Measurements from ENCODE around the gene RIMBP2.
"Not testable (repeated sequence)": the region's sequence is repeated elsewhere in the genome, so short reads cannot be mapped to it uniquely, and the experiment has no call there.

RIMBP2 gene, protein sequence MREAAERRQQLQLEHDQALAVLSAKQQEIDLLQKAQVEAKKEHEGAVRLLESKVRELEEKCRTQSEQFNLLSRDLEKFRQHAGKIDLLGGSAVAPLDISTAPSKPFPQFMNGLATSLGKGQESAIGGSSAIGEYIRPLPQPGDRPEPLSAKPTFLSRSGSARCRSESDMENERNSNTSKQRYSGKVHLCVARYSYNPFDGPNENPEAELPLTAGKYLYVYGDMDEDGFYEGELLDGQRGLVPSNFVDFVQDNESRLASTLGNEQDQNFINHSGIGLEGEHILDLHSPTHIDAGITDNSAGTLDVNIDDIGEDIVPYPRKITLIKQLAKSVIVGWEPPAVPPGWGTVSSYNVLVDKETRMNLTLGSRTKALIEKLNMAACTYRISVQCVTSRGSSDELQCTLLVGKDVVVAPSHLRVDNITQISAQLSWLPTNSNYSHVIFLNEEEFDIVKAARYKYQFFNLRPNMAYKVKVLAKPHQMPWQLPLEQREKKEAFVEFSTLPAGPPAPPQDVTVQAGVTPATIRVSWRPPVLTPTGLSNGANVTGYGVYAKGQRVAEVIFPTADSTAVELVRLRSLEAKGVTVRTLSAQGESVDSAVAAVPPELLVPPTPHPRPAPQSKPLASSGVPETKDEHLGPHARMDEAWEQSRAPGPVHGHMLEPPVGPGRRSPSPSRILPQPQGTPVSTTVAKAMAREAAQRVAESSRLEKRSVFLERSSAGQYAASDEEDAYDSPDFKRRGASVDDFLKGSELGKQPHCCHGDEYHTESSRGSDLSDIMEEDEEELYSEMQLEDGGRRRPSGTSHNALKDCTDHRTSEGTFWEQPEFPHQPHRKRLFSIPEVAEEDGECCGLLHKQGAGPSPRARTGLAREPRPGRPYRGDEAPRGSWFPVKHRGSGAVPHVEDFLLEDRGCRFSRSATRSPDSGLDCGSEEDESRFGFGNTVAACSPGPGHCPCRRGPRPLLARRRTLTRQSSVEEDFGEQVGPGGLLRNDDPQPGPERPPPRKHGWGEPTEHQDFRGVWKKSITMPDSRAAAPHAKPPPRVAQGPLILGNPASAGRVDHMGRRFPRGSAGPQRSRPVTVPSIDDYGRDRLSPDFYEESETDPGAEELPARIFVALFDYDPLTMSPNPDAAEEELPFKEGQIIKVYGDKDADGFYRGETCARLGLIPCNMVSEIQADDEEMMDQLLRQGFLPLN (N-terminal part only)

DNA sequence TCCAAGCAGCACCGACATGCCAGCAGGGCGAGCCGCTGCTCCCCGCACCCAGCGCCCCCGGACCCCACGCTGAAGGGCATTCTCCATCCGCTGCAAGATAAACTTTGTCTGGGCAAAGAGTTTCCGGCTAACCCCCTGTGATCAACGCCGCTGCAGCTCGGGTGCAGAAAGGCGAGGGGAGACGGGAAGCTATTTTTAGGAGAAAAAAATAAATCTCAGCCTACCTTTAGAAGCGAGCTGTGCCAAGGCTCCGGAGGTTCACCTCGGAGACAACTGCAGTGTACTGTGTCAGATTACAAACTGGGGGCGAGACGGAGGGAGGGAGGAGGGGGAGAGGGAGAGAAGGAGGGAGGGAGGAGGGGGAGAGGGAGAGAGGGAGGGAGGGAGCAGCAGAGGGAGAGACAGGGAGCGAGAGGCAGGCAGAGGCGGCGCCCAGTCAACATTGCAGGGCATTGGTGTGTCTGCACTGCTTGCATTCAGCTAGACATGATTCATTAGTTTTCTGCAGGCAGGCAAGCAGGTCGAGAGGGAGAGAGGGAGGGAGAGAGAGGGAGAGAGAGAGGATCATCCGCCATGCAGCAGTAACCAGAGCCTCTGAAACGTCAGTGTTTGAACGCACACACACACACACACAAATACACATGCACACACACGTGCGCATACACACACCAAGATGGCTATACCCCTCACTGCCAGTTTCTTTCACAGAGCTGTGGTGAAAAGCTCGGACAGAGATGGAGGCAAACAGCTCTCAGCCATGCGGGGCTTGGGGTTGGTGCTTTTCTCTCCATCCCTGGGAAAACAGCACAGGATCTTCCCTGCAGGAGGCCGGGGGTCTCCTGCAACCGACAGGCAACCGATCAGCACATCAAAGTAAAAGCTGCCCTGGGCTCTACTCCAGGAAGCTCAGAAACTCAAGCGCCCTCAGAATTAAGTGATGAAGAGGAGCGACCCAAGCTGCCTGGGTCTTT is at the start of gene RIMBP2:
RIMBP2 (minus strand) TSS at position 302 of the 971 bp plus-strand sequence. CDS start 237,286 bp downstream, outside the sequence.
- in situ Hi-C loops (cut with MboI; ENCODE audit: low sequenced_read_pairs), result no loop called here

DNA sequence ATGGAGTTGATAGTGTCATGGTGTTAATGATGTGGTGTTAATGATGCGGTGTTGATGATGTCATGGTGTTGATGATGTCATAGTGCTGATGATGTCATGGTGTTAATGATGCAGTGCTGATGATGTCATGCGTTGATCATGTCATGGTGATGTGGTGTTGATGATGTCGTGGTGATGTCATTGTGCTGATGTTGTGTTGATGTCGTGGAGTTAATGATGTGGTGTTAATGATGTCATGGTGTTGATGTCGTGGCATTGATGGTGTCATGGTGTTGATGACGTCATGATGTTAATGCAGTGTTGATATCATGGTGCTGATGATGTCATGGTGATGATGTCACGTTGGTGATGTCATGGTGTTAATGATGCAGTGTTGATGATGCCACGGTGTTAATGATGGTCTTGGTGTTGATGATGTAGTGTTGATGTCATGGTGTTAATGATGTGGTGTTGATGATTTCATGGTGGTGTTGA is 49.1 kb upstream of the RIMBP2 start:
- in situ Hi-C loops (cut with MboI; ENCODE audit: low sequenced_read_pairs), result no loop called here

DNA sequence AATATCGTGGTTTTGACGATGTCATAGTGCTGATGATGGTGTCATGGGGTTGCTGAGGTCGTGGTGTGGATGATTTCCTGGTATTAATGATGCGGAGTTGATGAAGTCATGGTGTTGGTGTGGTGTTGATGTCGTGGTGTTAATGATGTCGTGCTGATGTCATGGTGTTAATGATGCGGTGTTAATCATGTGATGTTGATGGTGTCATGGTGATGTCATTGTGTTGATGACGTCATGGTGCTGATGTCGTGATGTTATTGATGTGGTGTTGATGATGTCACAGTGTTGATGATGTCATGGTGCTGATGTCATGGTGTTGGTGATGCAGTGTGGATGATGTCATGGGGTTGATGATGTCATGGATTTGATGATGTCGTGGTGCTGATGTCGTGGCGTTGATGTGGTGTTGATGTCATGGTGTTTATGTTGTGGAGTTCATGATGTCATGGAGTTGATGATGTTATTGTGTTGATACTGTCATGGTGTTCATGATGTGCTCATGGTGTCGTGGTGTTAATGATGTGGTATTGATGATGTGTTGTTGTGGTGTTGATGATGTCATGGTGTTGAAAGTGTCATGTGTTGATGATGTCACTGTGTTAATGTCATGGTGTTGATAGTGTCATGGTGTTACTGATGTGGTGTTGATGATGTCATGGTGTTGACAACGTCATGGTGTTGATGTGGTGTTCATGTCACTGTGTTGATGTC is 48.5 kb upstream of the RIMBP2 start:
- in situ Hi-C loops (cut with MboI; ENCODE audit: low sequenced_read_pairs), result no loop called here

DNA sequence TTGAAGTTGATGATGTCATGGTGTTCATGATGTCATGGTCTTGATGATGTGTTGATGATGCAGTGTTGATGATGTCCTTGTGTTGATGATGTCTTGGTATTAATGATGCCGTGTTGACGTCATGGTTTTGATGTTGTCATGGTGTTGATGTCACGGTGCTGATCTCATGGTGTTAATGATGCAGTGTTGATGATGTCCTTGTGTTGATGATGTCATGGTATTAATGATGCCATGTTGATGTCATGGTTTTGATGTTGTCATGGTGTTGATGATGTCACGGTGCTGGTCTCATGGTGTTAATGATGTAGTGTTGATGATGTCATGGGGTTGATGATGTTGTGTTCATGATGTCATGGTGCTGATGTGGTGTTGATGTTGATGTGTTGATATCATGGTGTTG is 48.0 kb upstream of the RIMBP2 start:
- in situ Hi-C loops (cut with MboI; ENCODE audit: low sequenced_read_pairs), result no loop called here

DNA sequence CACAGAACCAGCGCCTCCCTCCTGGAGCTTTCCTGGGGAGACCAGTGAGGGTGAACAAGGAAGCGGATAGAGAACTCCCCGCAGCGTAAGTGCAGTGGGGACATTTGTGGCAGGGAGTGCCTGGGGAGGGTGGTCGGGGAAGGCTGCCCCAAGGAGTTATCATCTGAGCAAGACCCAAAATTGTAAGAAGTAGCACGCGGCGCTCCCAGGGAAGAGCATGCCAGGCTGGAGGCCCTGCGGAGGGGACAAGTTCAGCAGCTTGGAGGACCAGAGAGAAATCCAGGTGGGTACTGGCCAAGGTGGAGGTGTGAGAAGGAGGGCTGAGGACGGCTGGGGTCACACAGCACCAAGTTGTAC is 46.2 kb upstream of the RIMBP2 start:
- in situ Hi-C loops (cut with MboI; ENCODE audit: low sequenced_read_pairs), result no loop called here

DNA sequence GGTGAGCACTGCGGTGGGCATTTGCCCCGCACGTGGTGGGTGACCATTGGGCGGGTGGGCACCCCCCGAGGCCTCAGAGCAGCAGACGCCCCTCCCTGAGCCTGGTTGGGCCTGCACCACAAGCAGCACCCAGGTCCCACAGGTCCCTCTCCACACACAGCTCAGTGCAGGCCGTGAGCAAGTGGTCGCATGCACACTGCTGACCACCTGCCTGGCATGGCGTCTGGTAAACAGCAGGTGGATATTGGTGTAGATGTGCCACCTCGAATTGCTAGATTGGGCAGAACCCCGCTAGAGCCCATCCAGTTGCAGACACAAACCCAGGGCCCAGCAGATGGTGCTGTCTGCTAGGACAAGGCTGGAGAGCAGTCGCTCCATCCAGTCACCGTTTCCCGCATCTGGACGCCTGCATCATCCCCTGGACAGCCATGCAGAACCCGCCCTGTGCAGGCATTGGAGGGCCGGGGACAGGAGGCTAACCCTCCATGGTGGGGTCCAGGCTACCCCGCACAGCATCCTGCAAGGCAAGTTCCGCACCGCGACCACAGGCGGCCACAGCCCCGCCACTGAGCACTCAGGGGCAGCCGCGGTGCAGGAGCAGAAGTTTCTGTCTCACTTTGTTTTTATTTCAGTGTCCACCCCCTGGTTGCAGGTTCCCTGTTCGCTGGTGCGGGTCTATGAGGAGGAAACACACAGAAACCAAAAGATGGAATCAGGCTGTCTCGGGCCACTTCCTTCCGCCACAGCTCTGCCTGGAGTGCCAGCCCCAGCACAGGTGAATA is 45.6 kb upstream of the RIMBP2 start:
- in situ Hi-C loops (cut with MboI; ENCODE audit: low sequenced_read_pairs), result no loop called here

DNA sequence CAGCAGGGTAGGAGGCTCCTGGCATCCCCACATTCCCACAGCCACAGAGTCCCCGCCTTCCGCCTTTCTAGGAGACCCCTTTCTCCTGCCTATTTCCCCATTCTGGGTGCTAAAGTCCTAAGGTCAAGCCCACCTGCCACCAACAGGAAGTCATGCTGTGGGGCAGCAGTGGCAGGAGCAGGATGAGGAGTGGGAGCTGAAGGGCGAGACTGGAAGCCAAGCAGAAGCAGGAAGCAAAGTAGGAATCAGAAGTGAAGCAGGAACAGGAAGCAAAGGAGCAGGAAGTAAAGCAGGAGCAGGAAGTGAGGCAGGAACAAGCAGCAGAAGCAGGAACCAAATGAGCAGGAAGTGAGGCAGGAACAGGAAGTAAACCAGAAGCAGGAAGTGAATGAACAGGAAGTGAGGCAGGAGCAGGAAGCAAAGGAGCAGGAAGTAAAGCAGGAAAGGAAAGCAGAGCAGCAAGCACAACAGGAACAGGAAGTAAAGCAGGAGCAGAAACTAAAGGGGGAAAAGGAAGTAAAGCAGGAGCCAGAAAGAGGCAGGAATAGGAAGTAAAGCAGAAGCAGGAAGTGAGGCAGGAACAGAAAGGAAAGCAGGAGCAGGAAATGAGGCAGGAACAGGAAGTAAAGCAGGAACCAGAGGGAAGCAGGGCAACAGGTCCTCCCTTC is 38.3 kb upstream of the RIMBP2 start:
- in situ Hi-C loops (cut with MboI; ENCODE audit: low sequenced_read_pairs), result no loop called here

DNA sequence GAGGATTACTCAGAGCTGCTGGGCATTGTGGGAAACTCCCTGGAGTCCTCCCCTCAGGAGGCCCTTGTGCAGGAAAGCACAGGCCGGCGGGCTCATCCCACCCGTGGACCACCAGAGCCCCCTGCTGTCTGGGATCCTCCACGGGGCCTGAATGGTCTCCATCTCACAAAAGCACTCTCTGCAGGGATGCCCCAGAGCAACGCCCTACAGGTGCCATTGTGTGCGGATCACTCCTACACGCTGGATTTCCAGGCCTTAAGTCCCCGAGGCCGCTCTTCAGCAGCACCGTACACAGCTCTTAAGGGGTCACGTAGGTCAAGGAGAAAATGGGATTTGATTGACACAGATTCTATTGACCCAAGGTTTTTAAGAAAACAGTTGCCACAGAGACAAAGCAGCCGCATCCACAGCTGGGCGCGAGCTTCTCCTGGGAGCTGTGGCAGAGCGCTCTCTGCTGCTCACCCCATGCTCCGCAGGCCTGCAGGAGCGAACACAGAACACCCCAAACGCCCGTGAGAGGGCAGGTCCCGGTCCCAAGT is 36.7 kb upstream of the RIMBP2 start:
- in situ Hi-C loops (cut with MboI; ENCODE audit: low sequenced_read_pairs), result no loop called here

DNA sequence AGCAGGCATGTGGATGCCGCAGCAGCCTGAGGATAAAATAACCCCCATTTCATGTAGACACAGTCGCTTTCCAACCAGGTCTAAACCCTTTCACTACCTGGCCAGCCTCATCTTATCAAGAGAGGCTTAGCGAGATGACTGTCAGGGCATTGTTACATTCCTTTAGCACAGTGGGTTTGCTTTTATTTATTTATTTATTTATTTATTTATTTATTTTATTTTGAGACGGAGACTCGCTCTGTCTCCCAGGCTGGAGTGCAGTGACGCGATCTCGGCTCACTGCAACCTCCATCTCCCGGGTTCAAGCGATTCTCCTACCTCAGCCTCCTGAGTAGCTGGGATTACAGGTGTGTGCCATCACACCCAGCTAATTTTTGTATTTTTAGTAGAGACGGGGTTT is 35.9 kb upstream of the RIMBP2 start:
- in situ Hi-C loops (cut with MboI; ENCODE audit: low sequenced_read_pairs), result not testable (repeated sequence)

DNA sequence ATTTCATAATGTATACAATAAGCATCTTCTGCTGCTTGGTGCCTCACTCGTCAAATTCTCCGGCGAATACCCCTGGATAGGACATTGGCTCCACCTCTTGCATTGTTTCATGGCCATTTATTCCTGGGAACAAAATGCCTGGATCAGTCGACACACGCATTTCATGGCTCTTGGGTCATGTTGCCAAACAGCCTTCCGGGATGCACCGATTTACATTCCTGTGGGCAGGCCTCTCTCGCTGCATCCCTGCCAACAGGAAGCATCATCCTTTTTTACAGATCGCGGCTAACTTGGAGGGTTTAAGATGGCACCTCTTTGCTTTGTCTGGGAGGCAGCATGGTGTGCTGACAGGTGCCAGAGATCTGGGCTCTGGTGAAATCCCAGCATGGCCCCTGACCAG is 32.7 kb upstream of the RIMBP2 start:
- in situ Hi-C loops (cut with MboI; ENCODE audit: low sequenced_read_pairs), result no loop called here

DNA sequence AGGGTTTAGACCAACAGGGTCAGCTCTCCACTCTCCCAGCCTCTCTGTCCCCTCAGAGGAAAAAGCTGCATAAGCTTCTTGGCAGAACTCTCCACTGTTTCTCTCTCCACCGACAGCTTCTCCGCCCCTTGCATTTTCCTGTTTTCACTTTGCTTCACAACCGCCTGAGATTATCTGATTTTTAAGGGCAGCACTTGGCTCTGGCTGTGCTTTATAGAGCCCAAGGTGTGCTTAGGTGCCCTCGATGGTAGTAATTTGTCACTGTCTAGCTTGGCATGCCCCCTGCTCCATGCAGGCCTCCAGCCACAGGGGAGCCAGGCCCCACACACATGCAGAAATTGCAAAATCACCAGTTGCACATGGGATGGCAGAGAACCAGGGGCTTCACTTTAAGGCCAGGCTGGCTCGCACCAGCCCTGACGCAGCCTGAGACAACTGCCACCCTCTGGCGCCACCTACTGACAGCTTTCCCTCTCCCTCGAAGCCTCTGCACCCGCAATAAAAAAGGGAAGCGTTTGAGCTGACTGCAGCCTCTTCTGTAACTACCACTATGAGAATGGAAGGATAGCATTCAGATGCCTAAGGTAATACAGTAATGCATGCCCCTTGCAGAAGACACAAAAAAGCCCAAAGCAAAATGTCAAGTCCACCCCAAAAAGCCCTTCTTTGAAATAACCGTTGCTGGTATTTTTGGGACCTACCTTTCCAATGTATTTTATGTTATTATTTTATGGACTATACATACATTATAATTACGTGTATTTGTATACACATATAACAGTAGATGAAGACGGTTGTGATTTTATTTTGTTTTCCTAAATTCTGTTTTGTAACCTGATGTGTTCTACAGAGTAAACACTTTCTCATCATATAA is 32.0 kb upstream of the RIMBP2 start:
- in situ Hi-C loops (cut with MboI; ENCODE audit: low sequenced_read_pairs), result no loop called here

DNA sequence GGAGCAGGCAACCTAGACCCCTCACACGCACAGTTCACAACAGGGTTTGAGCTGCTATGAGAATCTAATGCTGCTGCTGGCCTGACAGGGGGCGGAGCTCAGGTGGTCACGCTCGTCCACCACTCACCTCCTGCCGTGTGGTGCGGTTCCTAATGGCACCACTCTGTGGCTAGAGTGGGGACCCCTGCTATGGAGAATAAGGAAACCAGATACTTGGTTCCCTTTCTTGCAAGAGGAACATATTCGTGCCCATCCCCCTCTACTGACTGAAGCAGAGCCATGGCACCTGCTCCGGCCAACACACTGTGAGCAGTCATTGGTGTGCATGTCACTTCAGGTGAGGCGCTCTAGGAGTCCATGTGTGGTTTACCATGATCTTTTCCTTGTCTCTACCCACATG is 30.4 kb upstream of the RIMBP2 start:
- in situ Hi-C loops (cut with MboI; ENCODE audit: low sequenced_read_pairs), result no loop called here

DNA sequence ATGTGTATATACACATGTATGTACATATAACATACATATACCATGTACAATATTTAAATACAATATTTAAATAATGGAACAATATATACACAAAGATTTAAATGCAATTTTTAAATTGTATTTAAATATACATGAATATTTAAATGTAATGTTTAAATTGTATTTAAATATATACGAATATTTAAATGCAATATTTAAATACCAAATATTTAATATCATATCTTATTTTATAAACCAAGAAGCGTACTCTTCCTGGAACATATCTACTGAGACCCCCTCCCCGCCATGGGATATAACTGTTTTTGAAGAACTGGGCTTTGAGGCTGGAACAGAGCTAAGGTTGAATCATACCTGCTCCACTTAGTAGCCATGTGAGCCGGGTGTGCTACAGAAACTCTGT is 29.8 kb upstream of the RIMBP2 start:
- in situ Hi-C loops (cut with MboI; ENCODE audit: low sequenced_read_pairs), result no loop called here

DNA sequence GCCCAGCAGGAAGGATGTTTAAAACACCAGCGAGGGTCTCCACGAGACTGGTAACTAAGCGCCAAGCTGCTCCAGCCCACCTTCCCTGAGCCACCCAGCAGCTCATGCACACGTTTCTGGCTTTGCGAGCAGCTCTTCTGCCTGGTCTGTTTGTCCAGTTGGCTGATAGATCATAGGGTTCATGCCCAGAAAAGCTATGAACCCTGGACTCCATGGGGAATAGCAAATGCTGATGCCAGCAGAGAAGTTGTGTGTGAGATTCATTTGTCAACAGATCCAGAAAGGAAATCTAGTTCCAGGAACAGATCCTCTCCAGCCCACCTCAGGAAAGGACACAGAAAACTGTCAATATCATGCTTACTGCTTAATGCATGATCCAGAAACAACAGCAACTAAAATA is 28.2 kb upstream of the RIMBP2 start:
- in situ Hi-C loops (cut with MboI; ENCODE audit: low sequenced_read_pairs), result no loop called here

DNA sequence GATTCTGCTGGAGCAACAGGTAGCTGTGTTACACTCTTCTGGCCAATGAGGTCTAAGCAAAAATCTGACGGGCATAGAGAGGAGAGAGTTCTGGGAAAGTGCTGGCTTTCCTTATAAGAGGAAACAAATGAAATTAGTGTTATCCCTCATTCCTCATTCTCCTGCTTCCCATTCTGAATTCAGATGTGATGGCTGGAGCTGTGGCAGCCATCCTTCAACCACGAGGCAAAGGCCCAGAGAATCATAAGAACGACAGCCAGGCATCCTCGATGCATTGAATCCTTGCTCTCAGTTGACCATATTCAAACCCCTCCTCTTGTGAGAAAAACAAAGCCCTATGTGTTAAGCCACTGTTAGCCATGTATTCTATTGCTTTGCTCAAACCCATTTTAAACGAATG is 27.5 kb upstream of the RIMBP2 start:
- in situ Hi-C loops (cut with MboI; ENCODE audit: low sequenced_read_pairs), result no loop called here

DNA sequence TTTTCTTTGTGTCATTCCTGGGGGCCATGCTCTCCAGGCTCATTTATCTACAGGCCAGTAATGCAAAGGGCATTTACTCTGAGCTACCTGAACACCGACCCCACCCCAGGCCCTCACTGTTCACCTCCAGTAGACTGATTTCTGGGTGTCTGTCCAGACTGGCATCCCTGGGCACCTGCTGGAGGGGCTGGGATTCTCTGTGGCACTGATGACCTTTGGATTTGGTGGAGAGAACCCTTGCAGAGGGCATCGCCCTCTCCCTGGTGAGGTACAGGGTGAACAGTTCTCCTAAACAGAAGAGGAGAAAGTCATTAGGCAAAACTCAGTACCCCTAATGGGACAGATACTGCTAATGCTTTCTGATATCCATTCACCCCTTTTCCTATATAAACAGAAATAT is 27.1 kb upstream of the RIMBP2 start:
- in situ Hi-C loops (cut with MboI; ENCODE audit: low sequenced_read_pairs), result no loop called here

DNA sequence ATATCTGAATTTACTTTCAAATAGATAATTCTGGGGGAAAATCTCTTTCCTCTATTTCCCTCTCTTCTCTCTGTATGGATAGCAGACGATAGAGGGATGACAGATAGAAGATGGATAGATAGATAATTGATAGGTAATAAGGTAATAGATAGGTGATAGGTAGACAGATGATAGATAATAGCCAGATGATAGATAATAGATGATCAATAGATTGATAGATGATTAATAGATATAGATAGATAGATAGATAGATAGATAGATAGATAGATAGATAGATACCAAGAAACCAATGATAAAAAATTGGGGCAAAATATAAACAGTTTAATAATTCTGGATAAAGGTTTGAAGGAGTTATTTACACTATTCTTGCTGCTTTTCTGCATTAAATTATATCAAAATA is 26.6 kb upstream of the RIMBP2 start:
- in situ Hi-C loops (cut with MboI; ENCODE audit: low sequenced_read_pairs), result no loop called here

Data from HL-60/S4 treated with phorbol 12-myristate 13-acetate at 8.2 ng/mL for 4 days and 3 days (cell line).